ENCODE data around the gene DHX40. TPM values are rescaled to one million over a fixed set of nuclear protein-coding genes. Genes with fewer than 3 reads are reported as not detected.

DHX40 gene
- total RNA-seq, 1 experiment from 2014 or later: 38.9 TPM

DNA sequence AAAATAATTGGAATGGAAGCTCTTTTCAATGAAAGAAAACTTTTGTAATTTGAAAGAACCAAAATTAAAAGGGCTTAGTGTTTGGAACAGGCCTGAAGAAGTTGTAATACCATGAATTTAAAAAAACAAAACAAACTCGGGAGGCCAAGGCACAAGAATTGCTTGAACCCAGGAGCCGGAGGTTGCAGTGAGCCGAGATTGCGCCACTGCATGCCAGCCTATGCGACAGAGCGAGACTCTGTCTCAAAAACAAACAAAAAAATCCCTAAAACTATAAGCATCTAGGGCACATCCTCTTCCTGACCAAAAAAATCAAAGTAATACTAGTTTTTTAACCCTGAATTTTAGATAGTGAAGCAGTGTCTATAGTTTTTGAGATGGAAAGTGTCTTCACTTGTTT lies 67.0 kb downstream of the DHX40 start:
- Histone ChIP-seq H3K27me3 (ENCODE audit: insufficient read depth, low read depth) (no peaks in the 10 kb centered on the region), H3K4me2 (no peak overlapping the region), H3K4me3 (no peak overlapping the region), H3K9me3 (ENCODE audit: insufficient read depth, low read depth) (no peaks in the 10 kb centered on the region), H3K4me1 (replicated peaks; ENCODE audit: insufficient read depth) (0 out of 2 replicates have a peak, but pooled peaks cover 3% of the 10 kb centered on the region), H3K27ac (no peak overlapping the region), H3K9me2 (ENCODE audit: insufficient read depth) (no peaks in the 10 kb centered on the region), H3K79me2 (ENCODE audit: low read depth) (peaks cover 99% of the 10 kb centered on the region), H3K36me3 (ENCODE audit: low read depth) (peaks cover 32% of the 10 kb centered on the region; the same call in 1 of the 2 replicates), H3F3A (ENCODE audit: insufficient read depth, low read depth) (peaks cover 34% of the 10 kb centered on the region), H2AFZ (no peak overlapping the region), H4K20me1 (ENCODE audit: insufficient read depth) (peaks cover 98% of the 10 kb centered on the region)
- BruUV-seq (replicated peaks): no TSS peak
- DNase-seq: no peak
- POLR2A ChIA-PET (ENCODE audit: unreplicated experiment): interaction anchor here (0.7 kb wide), 1 partner anchor 11 kb away, joined by 12 read pairs; no protein-coding TSS in a partner anchor
- intact Hi-C loops (cut with micrococcal nuclease; ENCODE audit: unreplicated experiment): no loop called here
- TF ChIP-seq, protein P1, sequence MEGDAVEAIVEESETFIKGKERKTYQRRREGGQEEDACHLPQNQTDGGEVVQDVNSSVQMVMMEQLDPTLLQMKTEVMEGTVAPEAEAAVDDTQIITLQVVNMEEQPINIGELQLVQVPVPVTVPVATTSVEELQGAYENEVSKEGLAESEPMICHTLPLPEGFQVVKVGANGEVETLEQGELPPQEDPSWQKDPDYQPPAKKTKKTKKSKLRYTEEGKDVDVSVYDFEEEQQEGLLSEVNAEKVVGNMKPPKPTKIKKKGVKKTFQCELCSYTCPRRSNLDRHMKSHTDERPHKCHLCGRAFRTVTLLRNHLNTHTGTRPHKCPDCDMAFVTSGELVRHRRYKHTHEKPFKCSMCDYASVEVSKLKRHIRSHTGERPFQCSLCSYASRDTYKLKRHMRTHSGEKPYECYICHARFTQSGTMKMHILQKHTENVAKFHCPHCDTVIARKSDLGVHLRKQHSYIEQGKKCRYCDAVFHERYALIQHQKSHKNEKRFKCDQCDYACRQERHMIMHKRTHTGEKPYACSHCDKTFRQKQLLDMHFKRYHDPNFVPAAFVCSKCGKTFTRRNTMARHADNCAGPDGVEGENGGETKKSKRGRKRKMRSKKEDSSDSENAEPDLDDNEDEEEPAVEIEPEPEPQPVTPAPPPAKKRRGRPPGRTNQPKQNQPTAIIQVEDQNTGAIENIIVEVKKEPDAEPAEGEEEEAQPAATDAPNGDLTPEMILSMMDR (conservative IDR thresholded peaks at IDR 0.05): no peak
- no peak for TF ChIP-seq EZH2 (IDR thresholded peaks at IDR 0.05; ENCODE audit: low read depth)
- CTCF ChIA-PET: interaction anchor here (0.6 kb wide), 1 partner anchor 1017 kb away, joined by 5 read pairs; no protein-coding TSS in a partner anchor

DNA sequence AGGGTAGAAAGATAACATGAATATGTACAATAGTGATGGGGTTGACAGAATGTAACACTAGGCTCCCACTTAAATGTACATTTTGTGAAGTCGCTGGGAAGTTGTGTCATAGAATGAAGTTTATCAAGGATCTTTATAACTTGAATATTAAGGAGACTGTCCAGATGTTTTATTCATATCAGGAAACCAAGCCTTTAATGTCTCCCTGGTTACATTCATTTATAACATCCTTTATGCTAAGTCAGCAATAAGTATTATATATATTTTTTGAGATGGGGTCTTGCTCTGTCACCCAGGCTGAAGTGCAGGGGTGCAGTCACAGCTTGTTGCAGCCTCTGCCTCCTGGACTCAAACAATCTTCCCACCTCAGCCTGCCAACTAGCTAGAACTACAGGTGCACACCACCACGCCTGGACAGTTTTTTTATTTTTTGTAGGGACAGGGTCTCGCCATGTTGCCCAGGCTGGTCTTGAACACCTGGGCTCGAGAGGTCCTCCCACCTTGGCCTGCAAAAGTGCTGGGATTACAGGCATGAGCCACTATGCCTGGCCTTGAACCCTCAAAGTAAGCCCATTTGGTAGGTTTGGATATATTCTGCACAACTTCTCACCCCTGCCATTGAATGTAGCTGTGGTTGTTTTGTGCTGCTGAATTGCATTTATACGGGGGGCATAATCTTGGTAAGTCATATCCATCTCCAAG lies 68.4 kb downstream of the DHX40 start:
- Histone ChIP-seq H3K4me2 (no peak overlapping the region), H2AFZ (no peak overlapping the region), H3F3A (ENCODE audit: insufficient read depth, low read depth) (peaks cover 28% of the 10 kb centered on the region), H3K9me3 (ENCODE audit: insufficient read depth, low read depth) (no peaks in the 10 kb centered on the region), H3K36me3 (ENCODE audit: low read depth) (peaks cover 21% of the 10 kb centered on the region; the same call in 1 of the 2 replicates), H3K27ac (no peak overlapping the region), H3K27me3 (ENCODE audit: insufficient read depth, low read depth) (no peaks in the 10 kb centered on the region), H4K20me1 (ENCODE audit: insufficient read depth) (peaks cover 98% of the 10 kb centered on the region), H3K79me2 (ENCODE audit: low read depth) (peaks cover 99% of the 10 kb centered on the region), H3K4me1 (replicated peaks; ENCODE audit: insufficient read depth) (0 out of 2 replicates have a peak, but pooled peaks cover 10% of the 10 kb centered on the region), H3K9me2 (ENCODE audit: insufficient read depth) (no peaks in the 10 kb centered on the region), H3K4me3 (no peak overlapping the region)
- no TSS peak for BruUV-seq (replicated peaks)
- no peak for DNase-seq
- ChIA-PET POLR2A (ENCODE audit: unreplicated experiment) (no interaction called here), CTCF (no interaction called here)
- intact Hi-C loops (cut with micrococcal nuclease; ENCODE audit: unreplicated experiment): no loop called here
- TF ChIP-seq, protein P1 (conservative IDR thresholded peaks at IDR 0.05): no peak
- no peak for TF ChIP-seq EZH2 (IDR thresholded peaks at IDR 0.05; ENCODE audit: low read depth)

DNA sequence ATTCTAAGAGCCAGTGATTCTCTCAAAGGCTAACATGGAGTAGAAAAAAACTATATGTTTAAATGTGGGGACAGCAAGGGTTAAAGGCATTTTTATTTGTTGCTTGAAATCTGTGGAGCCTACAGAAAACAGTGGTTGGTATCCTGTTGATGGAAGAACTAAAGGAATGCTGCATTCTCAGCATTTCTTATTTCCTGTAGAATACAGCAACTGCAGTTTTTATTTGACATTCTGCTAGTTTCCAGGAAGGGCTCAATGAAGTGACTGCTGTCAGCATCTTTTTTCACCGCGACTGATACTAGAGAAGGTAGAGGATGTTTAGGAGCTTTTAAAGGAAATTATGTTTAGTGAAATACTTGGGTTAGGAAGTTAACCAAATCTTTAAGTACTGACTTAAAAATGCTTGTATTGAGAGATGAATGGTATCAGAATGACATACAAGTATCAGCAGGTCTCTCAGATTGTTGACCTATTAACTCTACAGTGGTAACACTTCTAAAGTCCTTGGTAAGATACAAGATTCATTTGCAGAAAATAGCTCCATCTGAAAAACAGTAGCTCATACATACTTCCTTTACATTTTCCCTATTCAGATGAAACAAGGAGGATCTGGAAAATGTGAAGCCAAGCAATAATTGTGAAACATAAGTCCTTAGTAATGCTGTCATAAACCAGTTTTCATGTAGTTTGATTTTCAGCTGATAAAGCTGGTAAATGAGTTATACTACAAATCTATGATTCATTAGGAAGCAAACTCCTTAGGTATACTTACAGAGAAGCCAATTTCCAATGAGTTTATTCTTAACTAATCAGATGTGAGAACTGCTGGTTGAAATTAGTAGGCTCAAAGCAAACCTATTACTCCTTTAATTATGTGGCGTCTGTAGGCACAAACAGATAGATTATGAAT lies 69.5 kb downstream of the DHX40 start:
- intact Hi-C loops (cut with micrococcal nuclease; ENCODE audit: unreplicated experiment): no loop called here
- peaks cover 31% of the 10 kb centered on the region for H3F3A ChIP-seq (ENCODE audit: insufficient read depth, low read depth)
- TF ChIP-seq EZH2 (IDR thresholded peaks at IDR 0.05; ENCODE audit: low read depth): no peak
- TF ChIP-seq, protein P1 (conservative IDR thresholded peaks at IDR 0.05): no peak
- H4K20me1 ChIP-seq (ENCODE audit: insufficient read depth): peaks cover 98% of the 10 kb centered on the region
- BruUV-seq (replicated peaks): no TSS peak
- ChIA-PET CTCF (no interaction called here), POLR2A (ENCODE audit: unreplicated experiment) (interaction anchor here (0.6 kb wide), 1 partner anchor 16 kb away, joined by 6 read pairs; no protein-coding TSS in a partner anchor)
- DNase-seq: peak in 1 of 2 experiments; percentile 58
- peaks cover 13% of the 10 kb centered on the region; the same call in 1 of the 2 replicates for H3K36me3 ChIP-seq (ENCODE audit: low read depth)
- no peaks in the 10 kb centered on the region for H3K9me3 ChIP-seq (ENCODE audit: insufficient read depth, low read depth)
- peak overlapping the region; percentile 33; the same call in 1 of the 2 replicates for H3K27ac ChIP-seq
- H3K27me3 ChIP-seq (ENCODE audit: insufficient read depth, low read depth): no peaks in the 10 kb centered on the region
- no peak overlapping the region for H3K4me3 ChIP-seq
- no peak overlapping the region for H2AFZ ChIP-seq
- H3K9me2 ChIP-seq (ENCODE audit: insufficient read depth): no peaks in the 10 kb centered on the region
- 0 out of 2 replicates have a peak, but pooled peaks cover 11% of the 10 kb centered on the region for H3K4me1 ChIP-seq (replicated peaks; ENCODE audit: insufficient read depth)
- no peak overlapping the region for H3K4me2 ChIP-seq
- H3K79me2 ChIP-seq (ENCODE audit: low read depth): peaks cover 99% of the 10 kb centered on the region

Measured in PC-9 (cell line).